H1 (cell line): Measurements from ENCODE around the gene WDR53. TPM values are rescaled to one million over a fixed set of nuclear protein-coding genes. Genes with fewer than 3 reads are reported as not detected.

Experiments
- BACH1 ChIP-seq: IDR thresholded peaks from 2 replicates; pipeline ENCODE4 v1.6.1; 2012; ENCODE audit warnings: low read length, improper control_type of control experiment
- NANOG ChIP-seq: IDR thresholded peaks from 2 replicates; pipeline ENCODE4 v1.6.1; 2011; ENCODE audit warnings: low read length, low read depth, mild to moderate bottlenecking, inconsistent platforms; ENCODE audit not compliant: insufficient read depth, poor library complexity, severe bottlenecking
- polyA plus RNA-seq, 7 experiments: library from polyadenylated mRNA; depleted of rRNA in 3 of 7; stranded (reverse) in 5 of 7; unstranded in 2 of 7; fragments of >200 nt in 5 of 7; fragments of 200-250 nt in 2 of 7; gene quantifications; 1 replicate in 5 of 7; 2 replicates in 1 of 7; 4 replicates in 1 of 7; pipeline versions ENCODE4 v1.2.1 to v1.2.3, GENCODE V29; 2011 to 2013; ENCODE audit warnings: missing spikeins in 2 of 7, mixed read lengths in 2 of 7
- total RNA-seq: library from RNA; stranded (reverse); fragmentation: NEBNext Ultra II Directional; extraction: Animal tissue kit (Norgen Biotek cat#: 25700); gene quantifications from 2 replicates; pipeline ENCODE4 v1.2.1, GENCODE V29; 2021
- TF ChIP-seq, protein P1 (sequence below): IDR thresholded peaks from 2 replicates; pipeline ENCODE4 v1.6.1; 2011; ENCODE audit warnings: low read length, improper control_type of control experiment
- TF ChIP-seq, protein P2 (sequence below): fragments of 300-600 bp; sonication (generic); IDR thresholded peaks from 2 replicates; pipeline ENCODE4 v1.7.1; 2012; ENCODE audit warnings: low read length, moderate library complexity, mild to moderate bottlenecking, inconsistent platforms; ENCODE audit not compliant: insufficient replicate concordance

WDR53 gene
- total and polyA plus RNA-seq, 2 of the 8 experiments (the other 6 are each of a cell fraction or from before 2014, with no cell fraction given), result 7.4 to 18.8 TPM

DNA sequence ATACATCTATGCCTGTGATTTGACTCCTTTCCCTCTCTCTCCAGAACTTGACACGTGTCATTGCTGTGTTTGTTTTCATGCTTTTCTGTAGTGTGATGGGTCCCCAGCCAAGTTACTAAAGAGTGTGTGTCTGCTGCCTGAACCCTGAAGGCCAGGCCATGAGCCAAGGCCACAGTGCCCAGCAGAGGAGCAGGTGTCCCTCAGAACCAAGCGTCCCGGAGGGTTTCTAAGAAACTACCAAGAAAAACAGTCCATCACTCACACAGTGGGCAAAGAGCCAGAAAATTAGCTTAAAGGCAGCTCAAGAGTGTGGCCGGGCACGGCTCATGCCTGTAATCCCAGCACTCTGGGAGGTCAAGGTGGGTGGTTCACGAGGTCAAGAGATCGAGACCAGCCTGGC, 35.3 kb upstream of the WDR53 start (continued):
- TF ChIP-seq, protein P1, sequence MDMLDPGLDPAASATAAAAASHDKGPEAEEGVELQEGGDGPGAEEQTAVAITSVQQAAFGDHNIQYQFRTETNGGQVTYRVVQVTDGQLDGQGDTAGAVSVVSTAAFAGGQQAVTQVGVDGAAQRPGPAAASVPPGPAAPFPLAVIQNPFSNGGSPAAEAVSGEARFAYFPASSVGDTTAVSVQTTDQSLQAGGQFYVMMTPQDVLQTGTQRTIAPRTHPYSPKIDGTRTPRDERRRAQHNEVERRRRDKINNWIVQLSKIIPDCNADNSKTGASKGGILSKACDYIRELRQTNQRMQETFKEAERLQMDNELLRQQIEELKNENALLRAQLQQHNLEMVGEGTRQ, result no peak
- TF ChIP-seq, protein P2, sequence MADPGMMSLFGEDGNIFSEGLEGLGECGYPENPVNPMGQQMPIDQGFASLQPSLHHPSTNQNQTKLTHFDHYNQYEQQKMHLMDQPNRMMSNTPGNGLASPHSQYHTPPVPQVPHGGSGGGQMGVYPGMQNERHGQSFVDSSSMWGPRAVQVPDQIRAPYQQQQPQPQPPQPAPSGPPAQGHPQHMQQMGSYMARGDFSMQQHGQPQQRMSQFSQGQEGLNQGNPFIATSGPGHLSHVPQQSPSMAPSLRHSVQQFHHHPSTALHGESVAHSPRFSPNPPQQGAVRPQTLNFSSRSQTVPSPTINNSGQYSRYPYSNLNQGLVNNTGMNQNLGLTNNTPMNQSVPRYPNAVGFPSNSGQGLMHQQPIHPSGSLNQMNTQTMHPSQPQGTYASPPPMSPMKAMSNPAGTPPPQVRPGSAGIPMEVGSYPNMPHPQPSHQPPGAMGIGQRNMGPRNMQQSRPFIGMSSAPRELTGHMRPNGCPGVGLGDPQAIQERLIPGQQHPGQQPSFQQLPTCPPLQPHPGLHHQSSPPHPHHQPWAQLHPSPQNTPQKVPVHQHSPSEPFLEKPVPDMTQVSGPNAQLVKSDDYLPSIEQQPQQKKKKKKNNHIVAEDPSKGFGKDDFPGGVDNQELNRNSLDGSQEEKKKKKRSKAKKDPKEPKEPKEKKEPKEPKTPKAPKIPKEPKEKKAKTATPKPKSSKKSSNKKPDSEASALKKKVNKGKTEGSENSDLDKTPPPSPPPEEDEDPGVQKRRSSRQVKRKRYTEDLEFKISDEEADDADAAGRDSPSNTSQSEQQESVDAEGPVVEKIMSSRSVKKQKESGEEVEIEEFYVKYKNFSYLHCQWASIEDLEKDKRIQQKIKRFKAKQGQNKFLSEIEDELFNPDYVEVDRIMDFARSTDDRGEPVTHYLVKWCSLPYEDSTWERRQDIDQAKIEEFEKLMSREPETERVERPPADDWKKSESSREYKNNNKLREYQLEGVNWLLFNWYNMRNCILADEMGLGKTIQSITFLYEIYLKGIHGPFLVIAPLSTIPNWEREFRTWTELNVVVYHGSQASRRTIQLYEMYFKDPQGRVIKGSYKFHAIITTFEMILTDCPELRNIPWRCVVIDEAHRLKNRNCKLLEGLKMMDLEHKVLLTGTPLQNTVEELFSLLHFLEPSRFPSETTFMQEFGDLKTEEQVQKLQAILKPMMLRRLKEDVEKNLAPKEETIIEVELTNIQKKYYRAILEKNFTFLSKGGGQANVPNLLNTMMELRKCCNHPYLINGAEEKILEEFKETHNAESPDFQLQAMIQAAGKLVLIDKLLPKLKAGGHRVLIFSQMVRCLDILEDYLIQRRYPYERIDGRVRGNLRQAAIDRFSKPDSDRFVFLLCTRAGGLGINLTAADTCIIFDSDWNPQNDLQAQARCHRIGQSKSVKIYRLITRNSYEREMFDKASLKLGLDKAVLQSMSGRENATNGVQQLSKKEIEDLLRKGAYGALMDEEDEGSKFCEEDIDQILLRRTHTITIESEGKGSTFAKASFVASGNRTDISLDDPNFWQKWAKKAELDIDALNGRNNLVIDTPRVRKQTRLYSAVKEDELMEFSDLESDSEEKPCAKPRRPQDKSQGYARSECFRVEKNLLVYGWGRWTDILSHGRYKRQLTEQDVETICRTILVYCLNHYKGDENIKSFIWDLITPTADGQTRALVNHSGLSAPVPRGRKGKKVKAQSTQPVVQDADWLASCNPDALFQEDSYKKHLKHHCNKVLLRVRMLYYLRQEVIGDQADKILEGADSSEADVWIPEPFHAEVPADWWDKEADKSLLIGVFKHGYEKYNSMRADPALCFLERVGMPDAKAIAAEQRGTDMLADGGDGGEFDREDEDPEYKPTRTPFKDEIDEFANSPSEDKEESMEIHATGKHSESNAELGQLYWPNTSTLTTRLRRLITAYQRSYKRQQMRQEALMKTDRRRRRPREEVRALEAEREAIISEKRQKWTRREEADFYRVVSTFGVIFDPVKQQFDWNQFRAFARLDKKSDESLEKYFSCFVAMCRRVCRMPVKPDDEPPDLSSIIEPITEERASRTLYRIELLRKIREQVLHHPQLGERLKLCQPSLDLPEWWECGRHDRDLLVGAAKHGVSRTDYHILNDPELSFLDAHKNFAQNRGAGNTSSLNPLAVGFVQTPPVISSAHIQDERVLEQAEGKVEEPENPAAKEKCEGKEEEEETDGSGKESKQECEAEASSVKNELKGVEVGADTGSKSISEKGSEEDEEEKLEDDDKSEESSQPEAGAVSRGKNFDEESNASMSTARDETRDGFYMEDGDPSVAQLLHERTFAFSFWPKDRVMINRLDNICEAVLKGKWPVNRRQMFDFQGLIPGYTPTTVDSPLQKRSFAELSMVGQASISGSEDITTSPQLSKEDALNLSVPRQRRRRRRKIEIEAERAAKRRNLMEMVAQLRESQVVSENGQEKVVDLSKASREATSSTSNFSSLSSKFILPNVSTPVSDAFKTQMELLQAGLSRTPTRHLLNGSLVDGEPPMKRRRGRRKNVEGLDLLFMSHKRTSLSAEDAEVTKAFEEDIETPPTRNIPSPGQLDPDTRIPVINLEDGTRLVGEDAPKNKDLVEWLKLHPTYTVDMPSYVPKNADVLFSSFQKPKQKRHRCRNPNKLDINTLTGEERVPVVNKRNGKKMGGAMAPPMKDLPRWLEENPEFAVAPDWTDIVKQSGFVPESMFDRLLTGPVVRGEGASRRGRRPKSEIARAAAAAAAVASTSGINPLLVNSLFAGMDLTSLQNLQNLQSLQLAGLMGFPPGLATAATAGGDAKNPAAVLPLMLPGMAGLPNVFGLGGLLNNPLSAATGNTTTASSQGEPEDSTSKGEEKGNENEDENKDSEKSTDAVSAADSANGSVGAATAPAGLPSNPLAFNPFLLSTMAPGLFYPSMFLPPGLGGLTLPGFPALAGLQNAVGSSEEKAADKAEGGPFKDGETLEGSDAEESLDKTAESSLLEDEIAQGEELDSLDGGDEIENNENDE, result no peak
- TF ChIP-seq NANOG (no peak), BACH1 (no peak)
